ENCODE data around the gene BRS3.

The BRS3 gene

GRCh38 chrX:136493011-136493410, 5.3 kb downstream of the BRS3 start:
- no peak overlapping the region for H2AFZ ChIP-seq (ENCODE audit: low read depth)
- H3K36me3 ChIP-seq (ENCODE audit: insufficient read depth) = no peaks in the 10 kb centered on the region
- H3K4me3 ChIP-seq (IDR thresholded peaks at IDR 0.05; ENCODE audit: insufficient read depth, low read depth, low read length) = no peak overlapping the region
- H4K20me1 ChIP-seq (ENCODE audit: insufficient read depth) = no peaks in the 10 kb centered on the region
- H3K4me1 ChIP-seq (ENCODE audit: low read depth, poor library complexity, severe bottlenecking) = peaks cover 9% of the 10 kb centered on the region
- no peak for TF ChIP-seq CTCF (conservative IDR thresholded peaks at IDR 0.05; ENCODE audit: low read depth, low read length)
- no peak overlapping the region for H3K27ac ChIP-seq
- H3K4me2 ChIP-seq = no peak overlapping the region
- peaks cover 4% of the 10 kb centered on the region for H3K79me2 ChIP-seq (ENCODE audit: insufficient read depth, low read depth)
- H3K9ac ChIP-seq = no peak overlapping the region
- no peaks in the 10 kb centered on the region for H3K27me3 ChIP-seq (ENCODE audit: insufficient read depth, low read depth)

GRCh38 chrX:136495043-136495442, 7.3 kb downstream of the BRS3 start:
- peaks cover 22% of the 10 kb centered on the region for H3K4me1 ChIP-seq (ENCODE audit: low read depth, poor library complexity, severe bottlenecking)
- no peak overlapping the region for H3K4me2 ChIP-seq
- H2AFZ ChIP-seq (ENCODE audit: low read depth) = no peak overlapping the region; the same call in 1 of the 2 replicates
- H3K27ac ChIP-seq = no peak overlapping the region
- H3K27me3 ChIP-seq (ENCODE audit: insufficient read depth, low read depth) = no peaks in the 10 kb centered on the region
- H3K9ac ChIP-seq = no peak overlapping the region
- H3K79me2 ChIP-seq (ENCODE audit: insufficient read depth, low read depth) = peaks cover 24% of the 10 kb centered on the region
- no peak overlapping the region for H3K4me3 ChIP-seq (IDR thresholded peaks at IDR 0.05; ENCODE audit: insufficient read depth, low read depth, low read length)
- TF ChIP-seq CTCF (conservative IDR thresholded peaks at IDR 0.05; ENCODE audit: low read depth, low read length) = no peak
- H4K20me1 ChIP-seq (ENCODE audit: insufficient read depth) = no peaks in the 10 kb centered on the region
- no peaks in the 10 kb centered on the region for H3K36me3 ChIP-seq (ENCODE audit: insufficient read depth)

GRCh38 chrX:136496186-136496763, 8.5 kb downstream of the BRS3 start:
- H4K20me1 ChIP-seq (ENCODE audit: insufficient read depth) = no peaks in the 10 kb centered on the region
- peak overlapping the region; percentile 87 for H2AFZ ChIP-seq (ENCODE audit: low read depth)
- peak overlapping the region; percentile 97 for H3K4me2 ChIP-seq
- peak overlapping the region; percentile 86 for H3K27ac ChIP-seq
- no peaks in the 10 kb centered on the region for H3K36me3 ChIP-seq (ENCODE audit: insufficient read depth)
- peak overlapping the region; percentile 76 for H3K9ac ChIP-seq
- H3K79me2 ChIP-seq (ENCODE audit: insufficient read depth, low read depth) = peaks cover 24% of the 10 kb centered on the region
- no peaks in the 10 kb centered on the region for H3K27me3 ChIP-seq (ENCODE audit: insufficient read depth, low read depth)
- no peak overlapping the region for H3K4me3 ChIP-seq (IDR thresholded peaks at IDR 0.05; ENCODE audit: insufficient read depth, low read depth, low read length)
- H3K4me1 ChIP-seq (ENCODE audit: low read depth, poor library complexity, severe bottlenecking) = peaks cover 22% of the 10 kb centered on the region
- no peak for TF ChIP-seq CTCF (conservative IDR thresholded peaks at IDR 0.05; ENCODE audit: low read depth, low read length)

GRCh38 chrX:136496764-136497555, 9.2 kb downstream of the BRS3 start:
- Histone ChIP-seq H3K9ac (peak overlapping the region; percentile 76), H3K36me3 (ENCODE audit: insufficient read depth) (no peaks in the 10 kb centered on the region), H2AFZ (ENCODE audit: low read depth) (peak overlapping the region; percentile 87), H3K4me2 (peak overlapping the region; percentile 97; the same call in 1 of the 2 replicates), H3K4me1 (ENCODE audit: low read depth, poor library complexity, severe bottlenecking) (peaks cover 22% of the 10 kb centered on the region), H4K20me1 (ENCODE audit: insufficient read depth) (no peaks in the 10 kb centered on the region), H3K27ac (peak overlapping the region; percentile 86), H3K4me3 (IDR thresholded peaks at IDR 0.05; ENCODE audit: insufficient read depth, low read depth, low read length) (no peak overlapping the region), H3K79me2 (ENCODE audit: insufficient read depth, low read depth) (peaks cover 24% of the 10 kb centered on the region), H3K27me3 (ENCODE audit: insufficient read depth, low read depth) (no peaks in the 10 kb centered on the region)
- no peak for TF ChIP-seq CTCF (conservative IDR thresholded peaks at IDR 0.05; ENCODE audit: low read depth, low read length)
